ENCODE measurements around the gene NCK2. TPM values are rescaled to one million over a fixed set of nuclear protein-coding genes. Genes with fewer than 3 reads are reported as not detected.

Gene NCK2
- total and polyA plus RNA-seq, 10 of the 15 experiments (the other 5 are each of a cell fraction or from before 2014, with no cell fraction given): 1.2 to 30.9 (median 14.1) TPM

DNA sequence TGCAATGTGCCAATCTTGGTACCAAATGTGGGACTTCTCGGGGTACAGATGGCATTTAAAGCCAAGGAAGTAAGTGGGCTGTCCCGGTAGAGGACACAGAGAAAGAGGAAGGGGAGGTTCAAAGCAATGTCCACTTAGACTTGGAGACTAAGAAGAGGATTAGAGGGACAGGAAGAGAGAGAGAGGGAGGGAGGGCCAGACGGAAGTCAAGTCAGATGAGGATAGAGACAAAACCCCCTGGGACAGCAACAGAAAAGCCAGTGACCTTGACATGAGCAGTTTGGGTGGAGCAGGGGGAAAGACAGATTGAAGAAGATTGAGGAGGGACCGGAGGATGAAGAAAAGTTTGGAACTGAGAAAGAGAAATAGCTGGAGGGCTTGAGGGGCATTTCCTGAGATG, 164.5 kb downstream of the NCK2 start:
- Histone ChIP-seq H3K4me1 (ENCODE audit: control insufficient read depth, insufficient read depth, low read length) (peaks cover 4% of the 10 kb centered on the region; the same call in 1 of the 2 replicates), H3K27me3 (replicated peaks in 1 of 2; ENCODE audit: control insufficient read depth in 2 of 2, insufficient read depth in 2 of 2, low read length in 1 of 2) (no peaks in the 10 kb centered on the region), H3K9me3 (replicated peaks; ENCODE audit: control insufficient read depth, insufficient read depth, low read length) (no peaks in the 10 kb centered on the region; the same call in 2 of the 3 replicates), H3K36me3 (ENCODE audit: control insufficient read depth in 2 of 2, insufficient read depth in 2 of 2, low read length in 1 of 2) (no peaks in the 10 kb centered on the region), H2AFZ (ENCODE audit: control insufficient read depth, low read depth, low read length) (no peak overlapping the region), H3K4me3 (no peak overlapping the region), H4K20me1 (ENCODE audit: control insufficient read depth, insufficient read depth) (no peaks in the 10 kb centered on the region), H3K9ac (ENCODE audit: control insufficient read depth, insufficient read depth, low read length) (no peak overlapping the region), H3K4me2 (ENCODE audit: control insufficient read depth, insufficient read depth) (no peak overlapping the region), H3K27ac (ENCODE audit: control insufficient read depth, insufficient read depth) (no peak overlapping the region), H3K79me2 (ENCODE audit: control insufficient read depth, insufficient read depth, low read length) (no peaks in the 10 kb centered on the region)
- ChIA-PET SMC1A (ENCODE audit: uncharacterized antibody, unreplicated experiment) (no interaction called here), RAD21 (ENCODE audit: unreplicated experiment) (no interaction called here), CTCF (no interaction called here), POLR2A (no interaction called here)
- intact Hi-C loops (cut with micrococcal nuclease; ENCODE audit: unreplicated experiment): no loop called here
- BruUV-seq (replicated peaks): no TSS peak
- no peak for ATAC-seq
- DNase-seq (ENCODE audit: low read depth, low spot score): no peak
- in situ Hi-C loops (cut with MboI): no loop called here
- FAIRE-seq: no peak
- 21% methylated on average over 4 of the region's 4 CpGs for WGBS (ENCODE audit: insufficient coverage, insufficient replicate concordance, low lambda C conversion rate, missing lambda C conversion rate)
- TF ChIP-seq MEF2A (IDR thresholded peaks at IDR 0.05; ENCODE audit: insufficient read depth, low read depth, low read length): no peak
- TF ChIP-seq IRF4 (IDR thresholded peaks at IDR 0.05; ENCODE audit: low read depth, low read length): no peak
- no peak for TF ChIP-seq MXI1 (IDR thresholded peaks at IDR 0.05; ENCODE audit: low read depth, low read length)
- no peak for TF ChIP-seq PKNOX1 (IDR thresholded peaks at IDR 0.05)
- no peak for TF ChIP-seq EZH2 (IDR thresholded peaks at IDR 0.05; ENCODE audit: borderline replicate concordance, control insufficient read depth, low read depth, low read length)
- TF ChIP-seq BRCA1 (IDR thresholded peaks at IDR 0.05; ENCODE audit: low read depth, low read length): no peak
- TF ChIP-seq, protein P1, sequence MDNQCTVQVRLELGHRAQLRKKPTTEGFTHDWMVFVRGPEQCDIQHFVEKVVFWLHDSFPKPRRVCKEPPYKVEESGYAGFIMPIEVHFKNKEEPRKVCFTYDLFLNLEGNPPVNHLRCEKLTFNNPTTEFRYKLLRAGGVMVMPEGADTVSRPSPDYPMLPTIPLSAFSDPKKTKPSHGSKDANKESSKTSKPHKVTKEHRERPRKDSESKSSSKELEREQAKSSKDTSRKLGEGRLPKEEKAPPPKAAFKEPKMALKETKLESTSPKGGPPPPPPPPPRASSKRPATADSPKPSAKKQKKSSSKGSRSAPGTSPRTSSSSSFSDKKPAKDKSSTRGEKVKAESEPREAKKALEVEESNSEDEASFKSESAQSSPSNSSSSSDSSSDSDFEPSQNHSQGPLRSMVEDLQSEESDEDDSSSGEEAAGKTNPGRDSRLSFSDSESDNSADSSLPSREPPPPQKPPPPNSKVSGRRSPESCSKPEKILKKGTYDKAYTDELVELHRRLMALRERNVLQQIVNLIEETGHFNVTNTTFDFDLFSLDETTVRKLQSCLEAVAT (IDR thresholded peaks at IDR 0.05): no peak
- TF ChIP-seq FOS (IDR thresholded peaks at IDR 0.05; ENCODE audit: borderline replicate concordance, extremely low read depth, insufficient read length): no peak
- no peak for TF ChIP-seq TCF7 (IDR thresholded peaks at IDR 0.05; ENCODE audit: borderline replicate concordance)
- no peak for TF ChIP-seq GABPA (IDR thresholded peaks at IDR 0.05; ENCODE audit: low read depth)
- no peak for TF ChIP-seq SP1 (IDR thresholded peaks at IDR 0.05; ENCODE audit: low read depth, low read length)
- TF ChIP-seq RCOR1 (conservative IDR thresholded peaks at IDR 0.05; ENCODE audit: low read depth, low read length): no peak
- TF ChIP-seq ZSCAN29 (IDR thresholded peaks at IDR 0.05): no peak
- no peak for TF ChIP-seq IKZF2 (IDR thresholded peaks at IDR 0.05)
- no peak for TF ChIP-seq FOXM1 (IDR thresholded peaks at IDR 0.05; ENCODE audit: low read depth, low read length)
- no peak for TF ChIP-seq POLR2AphosphoS2 (IDR thresholded peaks at IDR 0.05; ENCODE audit: low read depth, low read length)
- no peak for TF ChIP-seq CUX1 (IDR thresholded peaks at IDR 0.05; ENCODE audit: insufficient replicate concordance, low read depth, low read length)
- no peak for TF ChIP-seq ZNF384 (IDR thresholded peaks at IDR 0.05; ENCODE audit: borderline replicate concordance, low read depth, low read length)
- no peak for TF ChIP-seq SUZ12 (IDR thresholded peaks at IDR 0.05; ENCODE audit: unreplicated experiment)

All from GM12878 (cell line).